Measurements from ENCODE around the gene TUBA4B.

The TUBA4B gene

DNA sequence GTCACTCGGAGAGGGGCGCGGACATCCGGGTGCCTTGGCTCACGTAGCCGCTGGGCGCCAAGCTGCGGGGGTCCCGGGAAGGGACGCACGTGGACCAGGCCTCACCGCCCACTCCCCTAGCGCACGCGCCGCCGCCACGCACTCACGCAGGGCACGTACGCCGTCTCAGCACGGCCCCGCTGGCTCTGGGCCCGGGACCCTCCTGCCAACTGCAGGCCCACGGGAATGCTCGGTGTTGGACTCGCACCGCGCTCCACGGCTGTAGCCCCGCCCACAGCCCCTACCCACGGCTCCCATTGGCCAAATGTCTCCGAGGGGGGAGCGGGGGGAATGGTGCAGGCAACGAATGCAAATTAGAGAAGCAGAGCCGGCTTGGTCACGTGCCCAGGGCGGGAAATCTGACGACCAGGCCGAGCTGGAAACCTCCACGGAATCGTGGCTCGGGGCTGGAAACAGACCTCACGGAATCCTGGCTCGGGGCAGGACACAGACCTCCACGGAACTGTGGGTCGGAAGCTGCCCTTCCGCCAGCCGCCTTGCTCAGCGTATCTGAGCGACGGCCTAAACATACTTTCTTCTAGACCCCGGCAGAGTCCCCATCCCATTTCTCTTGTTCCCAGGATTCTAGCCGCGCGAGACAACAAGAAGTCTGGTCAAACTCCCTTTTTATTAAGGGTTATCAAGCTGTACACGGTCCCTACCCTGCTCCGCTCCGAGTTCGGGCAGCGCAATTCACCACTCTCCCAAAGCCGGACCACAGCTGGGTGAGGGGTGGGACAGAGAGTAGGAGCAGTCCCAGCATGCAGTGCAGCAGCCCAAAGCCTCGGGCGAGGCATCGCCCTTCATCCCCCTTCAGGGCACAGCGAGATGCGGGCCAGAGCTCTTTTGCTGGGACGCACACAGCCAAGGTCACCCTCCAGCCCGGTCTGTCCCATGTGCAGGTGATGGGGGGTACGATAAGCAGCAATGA, 34.0 kb upstream of the TUBA4B start, which contains the start of gene ABCB6:
TSS of gene ABCB6 (minus strand) at position 227 of the 970 bp plus-strand sequence. CDS start 285 bp downstream, outside the sequence.
- peak; percentile 88 for DNase-seq

DNA sequence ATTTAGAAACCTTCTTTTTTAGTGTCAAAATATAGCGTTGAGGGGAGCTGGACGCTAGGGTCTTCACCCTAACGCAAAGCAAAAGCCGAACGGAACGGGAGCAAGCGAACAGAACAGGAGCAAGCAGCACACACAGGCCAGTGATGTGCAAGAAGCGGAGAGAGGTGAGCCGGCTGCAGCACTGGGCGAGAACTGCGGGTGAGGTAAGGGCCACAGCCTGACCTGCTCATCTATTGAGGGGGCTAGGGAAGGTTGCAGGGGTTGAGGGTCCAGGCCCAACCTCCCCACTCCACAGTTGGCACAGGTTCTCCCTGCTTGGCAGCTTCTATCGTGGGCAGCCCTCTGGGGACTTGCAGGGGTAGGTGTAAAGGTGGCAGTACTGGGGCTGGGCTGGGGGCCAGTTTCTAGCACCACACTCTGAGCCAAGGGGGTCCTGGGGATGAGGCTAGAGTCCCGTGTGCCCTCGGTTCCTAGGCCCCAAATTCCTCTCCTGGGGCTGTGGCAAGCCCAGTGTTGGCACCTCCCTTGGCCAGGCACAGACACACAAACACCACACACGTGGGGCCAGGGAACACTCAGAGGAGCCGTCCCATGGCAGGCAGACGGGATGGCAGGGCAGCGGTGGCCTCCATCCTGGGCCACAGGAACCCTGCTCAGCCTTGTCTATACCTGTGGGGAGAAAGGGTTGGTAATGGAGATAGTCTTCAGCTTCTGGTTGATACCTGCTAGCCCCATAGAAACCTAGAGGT, 33.1 kb upstream of the TUBA4B start:
- DNase-seq: no peak

DNA sequence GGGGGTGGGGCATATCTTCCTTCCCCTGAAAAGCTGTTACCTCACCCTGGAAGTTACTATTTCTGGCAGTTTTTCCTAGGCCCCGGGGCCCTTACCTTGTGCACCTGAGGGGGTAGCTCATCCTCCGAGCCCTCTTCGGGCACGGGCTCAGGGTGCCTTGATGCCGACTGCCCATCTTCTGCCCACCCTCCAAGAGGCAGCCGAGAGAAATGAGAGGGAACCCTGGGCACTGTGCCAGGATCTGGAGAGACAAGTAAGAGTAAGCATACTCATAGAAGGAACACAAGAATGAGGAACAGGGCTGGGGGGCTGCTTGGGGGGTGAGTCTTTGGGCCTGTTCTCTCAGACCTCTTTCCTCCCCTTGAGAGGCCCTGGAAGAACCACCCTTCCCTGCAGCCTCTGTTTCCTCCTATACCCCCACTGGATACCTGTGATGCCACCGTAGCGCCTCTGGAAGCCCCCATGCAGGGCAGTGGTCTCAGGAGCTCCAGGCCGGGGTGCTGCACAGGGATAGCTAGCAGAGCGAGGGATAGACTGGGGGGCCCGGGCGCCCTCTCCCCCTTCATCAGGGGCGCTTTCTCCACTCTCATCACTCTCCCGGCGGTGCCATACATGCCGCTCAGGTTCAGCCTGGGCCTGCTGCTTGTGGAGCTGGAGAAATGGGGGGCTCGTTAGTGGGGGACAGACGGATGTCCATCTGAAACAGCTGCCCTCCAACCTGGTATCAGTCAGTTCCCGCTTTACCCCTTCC, 32.2 kb upstream of the TUBA4B start:
- DNase-seq: no peak

DNA sequence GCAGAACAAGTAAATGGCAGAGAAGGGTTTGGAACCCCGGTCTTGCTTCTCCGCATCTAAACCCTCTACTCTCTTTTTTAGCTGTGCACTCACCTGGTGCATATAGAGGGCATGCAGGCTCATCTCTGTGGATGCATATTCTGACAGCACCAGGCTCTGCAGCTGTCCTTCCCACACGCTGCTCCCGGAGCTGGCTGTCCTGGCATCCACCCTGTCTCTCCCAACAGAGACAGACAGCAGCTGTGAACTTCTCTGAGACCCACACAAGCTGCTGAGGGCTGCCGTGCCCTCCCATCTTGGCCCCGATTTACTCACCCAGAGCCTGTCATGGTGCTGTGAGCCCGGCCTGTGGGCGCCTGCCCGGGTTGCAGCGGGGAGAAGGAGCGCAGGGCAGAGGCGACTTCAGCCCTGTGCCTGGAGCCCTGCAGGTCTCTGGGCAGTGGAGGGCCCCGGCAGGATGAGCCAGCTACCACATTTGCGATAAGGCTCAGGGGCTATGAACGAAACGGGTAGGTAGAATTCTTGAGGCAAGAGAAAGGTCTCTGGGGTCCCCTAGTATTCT, 31.0 kb upstream of the TUBA4B start:
- peak; percentile 74 for DNase-seq

DNA sequence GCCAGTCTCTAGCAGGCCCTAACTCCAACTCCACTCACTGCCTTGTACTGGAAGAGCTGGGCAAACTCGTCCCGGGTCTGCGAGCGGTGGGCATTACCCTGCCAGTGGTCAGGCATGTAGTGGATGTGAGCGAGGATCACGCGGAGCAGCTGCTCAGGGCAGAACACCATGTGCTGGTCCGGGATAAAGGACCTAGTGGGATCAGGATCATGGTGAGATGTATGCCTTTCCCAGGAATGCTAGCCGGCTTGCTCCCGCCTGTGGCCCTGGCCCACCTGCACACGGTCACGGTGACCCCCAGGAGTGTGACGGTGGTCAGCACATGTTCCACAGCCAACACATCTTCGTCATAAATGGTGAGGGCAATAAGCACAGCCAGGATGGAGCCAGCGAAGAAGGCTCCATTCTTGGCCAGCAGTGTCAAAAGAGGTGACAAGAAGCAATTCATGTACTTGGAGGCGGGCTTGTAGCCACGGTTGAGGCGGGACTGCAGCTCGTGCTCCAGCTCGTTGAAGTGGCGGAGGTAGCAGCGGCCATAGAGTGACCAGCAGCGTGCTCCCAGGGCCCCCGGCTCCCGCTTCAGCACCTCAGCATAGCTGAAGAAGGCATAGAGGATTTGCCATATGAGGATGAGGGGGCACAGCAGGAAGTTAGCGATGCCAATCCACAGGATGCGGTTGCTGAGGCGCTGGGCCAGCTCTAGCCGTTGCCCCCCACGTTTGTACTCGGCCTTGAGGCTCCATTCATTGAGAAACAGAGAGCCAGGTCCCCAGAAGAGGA, 29.0 kb upstream of the TUBA4B start:
- no peak for DNase-seq

DNA sequence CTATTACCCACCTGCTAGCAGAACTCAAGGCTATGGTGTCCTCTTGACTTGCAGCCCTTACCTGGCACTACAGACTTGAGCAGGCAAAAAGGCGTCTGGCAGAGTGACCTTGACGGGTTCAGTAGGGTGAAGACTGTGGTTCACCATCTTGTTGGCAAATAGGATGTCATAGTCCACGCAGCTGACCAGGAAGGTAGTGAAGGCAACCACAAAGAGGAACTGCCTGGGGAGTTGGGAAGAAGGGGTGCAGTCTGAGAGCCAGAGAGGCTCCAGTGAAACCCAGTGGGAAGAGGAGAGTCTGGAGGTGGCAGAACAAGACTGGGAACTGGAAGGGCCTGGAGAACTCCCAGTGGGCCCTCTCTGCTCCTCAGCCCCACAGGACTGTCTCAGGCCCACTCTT, 27.7 kb upstream of the TUBA4B start:
- no peak for DNase-seq

DNA sequence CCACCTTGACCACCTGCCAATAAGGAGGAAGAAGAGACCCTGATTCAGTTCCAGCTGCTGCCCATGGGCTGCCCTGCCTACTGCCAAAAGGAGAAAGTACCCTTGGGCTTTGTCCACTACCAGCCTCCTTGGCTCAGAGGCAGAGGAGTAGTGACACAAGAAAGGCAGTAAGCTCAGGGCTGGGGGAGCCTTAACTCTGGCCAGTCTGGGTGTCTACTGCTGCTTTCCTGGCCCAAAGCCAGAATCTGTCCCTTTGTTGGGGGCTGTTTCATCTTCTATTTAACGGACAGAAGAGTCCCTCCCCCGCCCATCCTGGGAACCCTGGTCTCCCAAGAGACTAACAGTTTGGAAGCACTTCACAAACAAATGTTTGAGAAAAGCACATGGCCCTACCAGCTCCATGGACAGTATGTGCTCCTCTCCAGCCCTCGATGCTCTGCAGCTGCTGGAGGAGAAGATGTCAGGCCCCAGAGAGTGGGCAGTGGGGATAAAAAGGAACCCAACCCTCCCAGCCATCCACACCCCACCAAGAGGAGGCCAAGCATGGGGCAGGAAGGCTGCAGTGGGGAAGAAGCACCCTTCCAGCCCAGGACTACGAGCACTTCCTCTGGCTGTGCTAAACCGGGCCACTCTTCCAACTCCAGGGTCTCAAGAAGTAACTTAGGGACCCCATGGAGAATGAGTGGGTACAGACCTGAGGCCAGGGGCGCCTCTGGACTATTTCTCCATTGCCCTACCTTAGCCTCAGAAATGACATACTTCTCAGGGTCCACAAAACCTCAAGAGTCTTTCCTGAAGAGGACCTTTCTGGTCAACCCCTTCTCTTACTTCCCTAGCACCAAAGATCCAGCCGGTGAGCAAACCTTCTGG, 24.8 kb upstream of the TUBA4B start:
- no peak for DNase-seq

DNA sequence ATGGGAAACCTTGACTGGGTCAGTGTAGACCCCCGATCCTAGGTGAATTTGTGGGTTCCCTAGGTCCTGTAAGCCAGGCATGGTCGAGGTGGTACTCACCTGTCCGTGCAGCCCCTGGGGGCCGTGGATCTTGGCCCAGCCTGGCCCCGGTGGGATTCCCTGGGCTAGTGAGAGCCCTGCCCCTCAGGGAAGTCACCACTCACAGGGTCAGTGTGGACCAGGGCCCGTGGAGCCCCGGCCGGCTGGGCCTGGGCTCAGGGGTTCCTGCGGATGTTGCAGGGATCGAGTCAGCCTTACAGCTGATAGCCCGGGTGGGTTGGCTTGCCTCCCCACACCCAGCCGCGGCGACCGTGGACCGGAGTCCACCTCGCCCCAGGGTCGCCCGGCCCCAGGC, 24.1 kb upstream of the TUBA4B start:
- DNase-seq: no peak

DNA sequence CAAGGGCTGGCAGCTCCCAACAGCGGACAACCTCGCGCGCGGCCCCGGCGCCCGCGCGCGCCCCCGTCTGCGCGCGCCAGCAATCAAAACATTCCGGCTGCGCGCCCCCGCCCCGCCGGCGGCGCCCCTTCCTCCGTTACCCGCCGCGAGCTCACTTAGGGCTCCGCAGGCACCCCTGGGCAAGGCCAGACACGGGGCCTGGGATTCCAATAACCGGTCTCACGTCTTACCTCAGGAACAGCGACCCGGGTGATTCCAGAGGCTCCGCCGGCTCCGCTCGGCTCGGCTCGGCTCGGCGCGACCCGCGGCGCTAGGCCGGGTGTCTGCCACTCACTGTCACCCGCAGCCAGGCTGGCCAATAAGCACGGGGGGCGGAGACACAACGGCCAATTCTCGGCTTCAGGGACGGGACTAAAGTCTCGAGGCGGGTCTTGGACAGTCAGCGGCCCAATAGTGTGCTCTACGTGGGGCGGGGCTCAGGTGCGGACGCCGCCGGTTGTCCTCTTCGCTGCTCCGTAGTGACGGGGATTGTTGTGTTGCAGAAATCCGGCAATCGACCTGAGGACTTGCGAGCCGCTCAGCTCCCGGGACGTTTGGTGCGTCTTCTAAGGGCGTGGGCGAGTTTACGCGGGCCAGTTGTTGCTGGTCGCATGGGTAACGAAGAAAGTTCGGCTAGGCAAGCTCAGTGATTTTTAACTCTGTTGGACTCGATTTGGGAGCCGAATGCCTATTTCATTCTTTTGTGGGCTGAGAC, 23.6 kb upstream of the TUBA4B start, which contains the start of the genes ANKZF1 and ATG9A:
TSS of gene ANKZF1 (plus strand) at position 502 of the 754 bp plus-strand sequence. CDS start 452 bp downstream, outside the sequence.
TSS of gene ATG9A (minus strand) at position 332 of the 754 bp plus-strand sequence. CDS start 1,612 bp downstream, outside the sequence.
- peak; percentile 98 for DNase-seq

DNA sequence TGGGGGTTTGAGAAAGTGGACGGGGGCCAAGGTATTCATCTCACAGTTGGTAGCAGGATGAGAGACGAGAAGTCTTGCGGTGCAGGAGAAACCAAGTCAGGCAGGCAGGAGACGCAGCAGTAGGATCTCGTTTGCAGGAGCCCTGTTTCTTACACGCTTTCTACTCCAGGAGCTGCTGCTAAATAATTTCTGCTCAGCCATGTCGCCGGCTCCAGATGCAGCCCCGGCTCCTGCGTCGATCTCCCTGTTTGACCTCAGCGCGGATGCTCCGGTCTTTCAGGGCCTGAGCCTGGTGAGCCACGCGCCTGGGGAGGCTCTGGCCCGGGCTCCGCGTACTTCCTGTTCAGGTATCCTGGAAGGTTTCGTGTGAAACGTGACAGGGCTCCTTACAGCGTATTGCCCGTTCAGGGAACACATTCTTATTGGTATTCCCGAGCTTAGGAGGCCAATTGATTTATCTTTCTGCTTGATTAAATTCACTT, 22.9 kb upstream of the TUBA4B start:
- no peak for DNase-seq

DNA sequence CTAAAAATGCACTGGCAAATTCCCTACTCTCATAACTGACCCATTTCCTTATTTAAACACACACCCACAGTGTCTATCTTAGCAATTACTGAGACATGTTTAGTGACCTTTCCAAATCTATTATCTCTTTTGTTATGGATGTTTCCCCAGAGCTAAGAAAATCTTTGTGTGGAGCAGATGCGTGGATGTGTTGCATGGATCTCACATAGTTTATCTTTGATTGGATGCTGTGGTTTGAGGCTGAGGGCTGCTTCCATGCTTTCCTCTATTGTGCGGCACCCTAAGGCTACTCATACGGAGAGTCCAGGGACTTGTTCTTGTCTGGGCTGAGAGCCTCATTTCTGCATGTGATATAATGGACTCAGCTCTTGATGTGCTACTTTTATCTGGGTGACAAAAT, 18.7 kb upstream of the TUBA4B start:
- no peak for DNase-seq

DNA sequence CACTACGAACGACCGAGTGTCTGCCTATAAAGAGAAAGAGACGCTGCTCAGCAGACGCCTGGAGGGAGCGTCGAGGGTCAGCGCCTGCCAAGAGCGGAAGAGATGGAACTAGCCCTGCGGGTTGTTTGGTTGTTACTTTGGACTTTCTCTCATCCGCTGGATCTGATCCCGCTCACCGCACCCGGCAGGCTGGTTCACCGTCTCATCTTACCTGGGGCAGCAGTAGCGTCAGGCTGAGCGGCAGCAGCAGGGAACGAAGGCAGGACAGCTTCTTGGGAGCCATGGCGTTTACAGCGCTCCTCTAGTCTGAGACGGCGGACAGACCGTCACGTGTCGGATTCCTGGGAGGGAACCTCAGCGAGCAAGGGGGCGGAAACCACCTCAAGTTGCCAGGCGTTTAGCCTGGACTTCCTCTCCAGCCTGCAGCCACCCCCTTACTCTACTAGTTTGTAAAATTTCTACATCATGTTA, 9.7 kb upstream of the TUBA4B start:
- no peak for DNase-seq

DNA sequence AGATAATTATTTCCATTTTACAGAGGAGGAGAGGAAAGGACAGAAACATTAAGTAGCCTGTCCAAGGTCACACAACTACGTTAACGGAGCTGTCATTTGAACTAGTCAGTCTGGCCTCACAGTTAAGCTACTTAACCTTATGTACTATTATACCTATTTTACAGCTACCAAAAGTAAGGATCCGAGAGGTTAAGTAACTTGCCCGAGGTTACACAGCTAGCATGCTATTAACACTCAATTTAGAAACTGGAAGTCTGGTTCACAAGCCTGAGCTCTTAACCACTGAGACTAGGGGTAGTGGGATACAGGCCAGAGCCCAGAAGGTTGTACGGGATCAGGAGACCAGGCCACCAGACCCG, 8.3 kb upstream of the TUBA4B start:
- DNase-seq: no peak

DNA sequence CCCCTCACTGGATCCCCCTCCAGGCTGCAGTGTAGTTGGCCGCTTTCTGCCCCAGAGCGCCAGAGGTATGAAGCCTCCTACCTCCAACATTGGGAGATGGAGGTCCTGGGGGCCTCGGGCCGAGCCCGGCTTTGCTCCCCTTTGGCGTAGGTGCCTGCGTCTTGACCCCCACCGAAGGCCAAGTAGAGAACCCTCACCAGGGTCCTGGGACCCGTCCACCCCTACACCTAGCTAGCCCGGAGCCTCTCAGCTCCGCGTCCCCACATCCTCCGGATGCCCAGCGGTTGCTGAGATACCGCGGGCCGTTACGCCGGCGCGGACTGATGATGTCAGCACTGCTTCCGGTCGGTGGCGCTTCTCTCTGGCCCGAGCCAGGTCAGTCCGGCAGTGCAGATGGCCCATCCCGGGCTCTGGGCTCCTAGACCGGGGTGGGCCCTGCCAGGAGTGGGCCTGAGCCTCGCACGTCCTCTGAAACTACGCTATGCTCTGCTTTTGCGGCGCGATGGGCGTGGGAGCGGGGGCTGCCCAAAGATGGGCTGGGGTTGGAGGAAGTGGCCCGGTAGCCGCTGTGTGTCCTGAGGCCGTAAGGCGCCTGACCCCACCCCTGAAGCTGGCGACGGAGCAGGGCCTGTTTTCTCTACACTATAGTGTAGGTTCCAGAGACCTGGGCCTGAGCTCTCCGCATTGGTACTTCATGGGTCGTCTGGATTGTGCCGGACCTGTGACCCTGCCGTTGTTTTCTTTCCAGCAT, 7.7 kb upstream of the TUBA4B start, which contains the start of the genes GLB1L and STK16:
TSS of gene GLB1L (minus strand) at position 297 of the 751 bp plus-strand sequence. CDS start 1,871 bp downstream, outside the sequence.
TSS of gene STK16 (plus strand) at position 332 of the 751 bp plus-strand sequence. CDS start 521 bp downstream, outside the sequence.
- DNase-seq: peak; percentile 26

DNA sequence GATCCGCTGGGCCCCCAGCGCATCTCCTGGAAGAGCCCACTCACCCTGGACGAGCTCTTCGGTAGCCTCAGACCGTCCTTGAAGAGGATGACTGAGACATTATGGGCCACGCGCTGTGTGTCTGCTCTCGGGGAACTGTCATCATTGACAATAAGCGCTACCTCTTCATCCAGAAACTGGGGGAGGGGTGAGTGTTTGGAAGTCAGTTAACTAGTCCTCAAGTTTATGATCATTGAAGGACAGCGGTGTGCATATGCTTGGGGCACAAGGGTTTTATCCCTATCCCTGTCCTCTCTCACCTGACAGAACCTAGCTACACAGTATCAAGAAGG, 7.2 kb upstream of the TUBA4B start:
- no peak for DNase-seq

DNA sequence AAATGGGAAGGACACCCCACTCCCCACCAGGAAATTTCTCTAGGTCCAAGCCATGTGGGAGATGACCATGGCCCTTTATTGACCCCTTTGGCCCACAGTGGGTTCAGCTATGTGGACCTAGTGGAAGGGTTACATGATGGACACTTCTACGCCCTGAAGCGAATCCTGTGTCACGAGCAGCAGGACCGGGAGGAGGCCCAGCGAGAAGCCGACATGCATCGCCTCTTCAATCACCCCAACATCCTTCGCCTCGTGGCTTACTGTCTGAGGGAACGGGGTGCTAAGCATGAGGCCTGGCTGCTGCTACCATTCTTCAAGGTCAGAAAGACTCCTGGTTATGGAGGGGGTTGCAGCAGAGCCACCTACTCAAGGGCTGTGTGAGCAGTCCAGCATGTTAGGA, 6.5 kb upstream of the TUBA4B start:
- no peak for DNase-seq

DNA sequence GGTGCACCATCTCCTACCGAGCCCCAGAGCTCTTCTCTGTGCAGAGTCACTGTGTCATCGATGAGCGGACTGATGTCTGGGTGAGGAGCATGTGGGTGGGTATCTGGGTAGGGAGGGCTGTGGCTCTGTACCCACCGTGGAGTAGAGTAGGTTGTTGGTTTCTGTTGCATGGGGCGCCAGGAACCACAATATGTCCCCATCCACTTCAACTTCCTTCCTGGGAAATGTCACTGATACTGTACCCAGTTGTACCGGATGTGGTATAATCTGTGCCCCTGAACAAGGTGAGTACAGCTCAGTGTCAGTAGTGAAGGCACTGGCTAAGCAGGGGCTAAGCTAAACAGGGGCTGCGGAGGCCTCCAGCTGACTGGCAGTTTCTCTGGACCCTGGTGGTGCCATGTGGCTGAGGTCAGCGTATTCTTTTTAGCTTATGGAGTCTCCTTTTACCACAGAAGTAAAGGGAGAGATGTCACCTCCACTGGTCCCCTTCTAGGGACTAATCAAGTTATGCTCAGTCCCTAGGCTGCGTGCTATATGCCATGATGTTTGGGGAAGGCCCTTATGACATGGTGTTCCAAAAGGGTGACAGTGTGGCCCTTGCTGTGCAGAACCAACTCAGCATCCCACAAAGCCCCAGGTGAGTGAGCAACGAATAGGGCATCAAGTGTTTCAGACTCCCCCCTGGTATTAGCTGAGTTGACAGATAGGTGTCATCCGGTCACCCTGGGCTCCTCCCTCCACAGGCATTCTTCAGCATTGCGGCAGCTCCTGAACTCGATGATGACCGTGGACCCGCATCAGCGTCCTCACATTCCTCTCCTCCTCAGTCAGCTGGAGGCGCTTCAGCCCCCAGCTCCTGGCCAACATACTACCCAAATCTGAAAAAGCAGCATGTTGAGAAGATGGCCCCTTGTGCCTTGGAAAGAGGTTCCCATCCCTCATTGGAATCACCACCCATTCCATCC, 5.1 kb upstream of the TUBA4B start:
- no peak for DNase-seq

DNA sequence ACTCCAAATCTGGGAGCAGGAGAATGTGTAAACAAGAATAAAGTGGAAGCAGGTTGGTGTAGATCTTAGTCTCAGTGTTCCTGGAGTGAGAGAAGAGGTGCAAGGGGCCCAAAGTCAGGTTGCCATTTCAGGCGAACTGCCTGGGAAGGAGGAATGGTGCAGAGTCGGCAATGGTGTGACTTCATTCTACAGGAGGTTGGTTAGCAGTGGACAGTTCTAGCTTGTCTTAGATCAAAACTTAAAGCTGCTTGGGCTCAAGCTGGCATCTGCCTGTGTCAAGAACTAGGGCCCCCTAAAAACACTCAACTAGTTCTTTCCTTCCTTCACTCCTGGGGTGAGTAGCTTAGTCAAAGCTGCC, 4.2 kb upstream of the TUBA4B start:
- no peak for DNase-seq

Measured in NCI-H1694 (cell line).